Natural killer cell treated with Interleukin-12 subunit alpha and Interleukin-12 subunit beta and Interleukin-15 and Interleukin-18, amount 100 ng/mL, for 72 hours (primary cell): ENCODE measurements around the gene MYRFL. TPM values are rescaled to one million over a fixed set of nuclear protein-coding genes. Genes with fewer than 3 reads are reported as not detected.
A peak's percentile ranks its signal among the peaks of the same experiment; 100 is the strongest.
"Not testable (repeated sequence)": the region's sequence is repeated elsewhere in the genome, so short reads cannot be mapped to it uniquely, and the experiment has no call there.

Experiments used
- ATAC-seq, 2 donors: fragments of 150-1000 bp; cut with Tn5 transposase in 1 of 2; sonication (Bioruptor Pico), chemical (Tn5 transposase) in 1 of 2; 2 replicates each; pipeline ENCODE4 v1.10.0; 2021
- DNase-seq: peaks from one replicate; pipeline ENCODE4 v3.0.0; 2022; ENCODE audit warnings: low spot score
- H3K27ac Mint-ChIP-seq, 2 donors: 1 replicate in 1 of 2; 2 replicates in 1 of 2; pipeline ENCODE4 v1.8.0; 2022; ENCODE audit warnings: mixed read lengths in 2 of 2, mild to moderate bottlenecking in 1 of 2, moderate library complexity in 1 of 2
- H3K27me3 Mint-ChIP-seq, 2 donors: 1 replicate in 1 of 2; 2 replicates in 1 of 2; pipeline ENCODE4 v1.8.0; 2022; ENCODE audit warnings: mixed read lengths in 2 of 2
- H3K36me3 Mint-ChIP-seq: one replicate; pipeline ENCODE4 v1.8.0; 2022; ENCODE audit warnings: mixed read lengths
- H3K4me1 Mint-ChIP-seq, 2 donors: 1 replicate in 1 of 2; 2 replicates in 1 of 2; pipeline ENCODE4 v1.8.0; 2022; ENCODE audit warnings: low read depth in 2 of 2, mixed read lengths in 2 of 2, mild to moderate bottlenecking in 1 of 2
- H3K4me3 Mint-ChIP-seq: one replicate; pipeline ENCODE4 v1.8.0; 2022; ENCODE audit warnings: mixed read lengths
- H3K9me3 Mint-ChIP-seq: 2 replicates; pipeline ENCODE4 v1.8.0; 2022; ENCODE audit warnings: mixed read lengths
- total RNA-seq, 2 donors: library from RNA; stranded (reverse); gene quantifications; one replicate each; pipeline ENCODE4 v1.2.3, GENCODE V29; 2022

The MYRFL gene
- total RNA-seq, 2 donors from 2014 or later, result not detected

DNA sequence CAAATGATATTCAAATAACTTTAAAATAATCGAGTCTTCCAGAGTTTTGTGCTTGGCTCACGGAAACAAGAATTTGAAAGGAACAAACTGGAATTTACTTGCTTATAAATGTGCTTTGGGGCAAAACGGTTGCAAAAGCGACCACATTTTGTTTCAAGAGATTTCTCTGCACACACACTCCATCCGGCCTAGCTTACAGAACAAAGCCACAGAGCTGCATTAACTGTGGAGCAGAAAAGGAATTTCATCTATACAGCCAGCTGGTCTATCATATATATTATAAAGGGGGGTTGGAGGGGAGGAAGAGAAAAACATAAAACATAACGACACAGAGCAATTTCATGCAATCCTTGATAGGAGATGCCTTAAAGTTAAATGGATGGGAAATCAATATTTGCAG is 153.0 kb downstream of the MYRFL start:
- no peak for ATAC-seq
- Mint-ChIP-seq H3K4me1 (no peaks in the 10 kb centered on the region), H3K9me3 (no peaks in the 10 kb centered on the region), H3K36me3 (no peaks in the 10 kb centered on the region), H3K4me3 (no peak overlapping the region), H3K27ac (no peak overlapping the region), H3K27me3 (peaks cover 2 to 12% of the 10 kb centered on the region in 2 donors)
- DNase-seq, result no peak

DNA sequence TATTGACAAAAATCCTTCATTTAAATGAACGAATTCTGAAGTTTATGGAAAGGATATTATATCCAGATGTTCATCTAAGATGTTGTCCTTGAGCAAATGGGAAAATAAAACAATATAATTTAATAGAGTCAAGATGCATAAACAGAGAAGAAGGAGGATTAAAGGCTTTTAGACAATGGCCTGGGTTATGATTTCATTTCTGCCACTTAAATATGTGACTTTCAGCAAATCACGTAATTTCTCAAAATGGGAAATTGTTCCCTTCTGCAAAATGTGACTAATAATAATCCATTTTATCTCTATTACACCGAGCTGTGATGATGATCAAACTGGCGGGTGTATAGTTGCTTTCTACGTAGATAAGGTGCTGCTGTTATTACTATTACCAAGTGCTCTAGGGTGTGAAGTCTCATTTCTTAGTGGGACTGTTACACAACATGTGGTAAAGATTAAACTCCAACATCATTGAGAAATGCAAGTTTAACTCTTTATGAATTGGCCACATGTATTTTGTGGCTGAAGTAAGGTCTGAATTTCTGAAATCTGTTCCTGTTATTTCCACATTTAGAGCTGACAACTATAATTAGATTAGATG is 157.0 kb downstream of the MYRFL start:
- H3K36me3 Mint-ChIP-seq, result no peaks in the 10 kb centered on the region
- ATAC-seq (no peak), DNase-seq (no peak)
- no peak overlapping the region for H3K27ac Mint-ChIP-seq
- no peaks in the 10 kb centered on the region for H3K9me3 Mint-ChIP-seq
- H3K4me3 Mint-ChIP-seq, result no peak overlapping the region
- H3K27me3 Mint-ChIP-seq, result no peaks in the 10 kb centered on the region
- H3K4me1 Mint-ChIP-seq, result no peaks in the 10 kb centered on the region

DNA sequence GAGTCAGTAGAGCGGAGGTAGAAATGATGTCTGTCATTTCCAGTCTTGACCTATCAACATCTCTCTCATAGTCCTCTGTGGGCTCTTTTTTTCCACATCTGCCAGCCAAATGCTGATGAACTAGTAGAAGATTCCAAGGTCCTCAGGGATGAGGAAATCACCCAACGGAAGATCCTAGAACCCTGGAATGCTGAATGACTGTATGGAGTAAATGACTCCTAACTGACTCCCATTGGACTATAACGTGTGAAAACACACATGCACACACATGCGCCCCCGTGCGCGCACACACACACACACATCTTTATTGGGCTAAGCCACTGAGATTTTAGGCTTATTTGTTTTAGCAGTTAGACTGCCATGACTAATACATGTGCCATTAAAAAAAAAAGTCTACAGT is 159.2 kb downstream of the MYRFL start:
- ATAC-seq (no peak), DNase-seq (no peak)
- no peaks in the 10 kb centered on the region for H3K36me3 Mint-ChIP-seq
- H3K9me3 Mint-ChIP-seq, result no peaks in the 10 kb centered on the region
- H3K27me3 Mint-ChIP-seq, result no peaks in the 10 kb centered on the region
- H3K4me3 Mint-ChIP-seq, result no peak overlapping the region
- H3K27ac Mint-ChIP-seq, result no peak overlapping the region
- H3K4me1 Mint-ChIP-seq, result no peaks in the 10 kb centered on the region

DNA sequence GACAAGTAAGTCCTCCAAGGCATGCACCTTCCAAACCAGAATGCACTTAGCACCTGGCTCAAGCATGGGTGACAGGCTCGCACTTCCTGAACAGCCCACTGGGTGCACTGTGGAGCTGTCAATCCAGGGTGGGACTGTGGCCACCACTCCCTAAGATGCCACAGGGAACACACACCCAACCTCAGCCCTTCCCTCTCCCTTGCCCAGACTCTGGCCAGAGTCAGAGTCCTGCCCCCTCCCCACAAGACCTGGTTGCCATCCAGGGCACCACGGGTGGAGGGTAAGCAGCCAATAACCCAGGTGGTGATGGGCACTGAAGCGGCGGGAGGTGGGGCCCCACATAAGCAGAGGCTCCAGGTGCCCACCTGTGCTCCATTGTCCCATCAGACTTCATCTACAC is 160.6 kb downstream of the MYRFL start:
- no peaks in the 10 kb centered on the region for H3K9me3 Mint-ChIP-seq
- H3K27me3 Mint-ChIP-seq, result peaks cover 6% of the 10 kb centered on the region in 2 donors
- DNase-seq (no peak), ATAC-seq (peak; percentile 27 to 72)
- H3K4me1 Mint-ChIP-seq, result no peaks in the 10 kb centered on the region
- H3K4me3 Mint-ChIP-seq, result no peak overlapping the region
- no peaks in the 10 kb centered on the region for H3K36me3 Mint-ChIP-seq
- no peak overlapping the region for H3K27ac Mint-ChIP-seq

DNA sequence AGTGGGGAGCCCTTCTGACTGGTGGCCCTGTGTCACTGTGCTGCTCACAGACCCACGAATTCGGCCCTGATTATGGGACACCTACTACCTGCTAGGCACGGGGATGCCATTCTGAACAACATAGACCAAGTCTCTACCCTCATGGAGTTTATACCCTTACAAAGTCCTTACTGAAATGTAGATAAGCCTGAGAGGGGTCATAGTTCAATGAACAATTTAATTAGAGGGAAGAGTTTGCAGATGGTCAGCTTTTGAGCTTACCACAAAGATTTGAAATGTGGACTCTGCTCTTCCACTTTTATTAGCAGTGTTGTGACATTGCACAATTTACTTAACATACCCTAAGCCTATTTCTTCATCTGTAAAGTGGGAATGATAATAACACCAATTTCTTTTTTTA is 161.1 kb downstream of the MYRFL start:
- peak in 1 of 2 donors; percentile 20 for ATAC-seq
- Mint-ChIP-seq H3K4me1 (no peaks in the 10 kb centered on the region), H3K9me3 (no peaks in the 10 kb centered on the region), H3K36me3 (no peaks in the 10 kb centered on the region), H3K4me3 (no peak overlapping the region), H3K27me3 (peaks cover 6% of the 10 kb centered on the region in 2 donors), H3K27ac (no peak overlapping the region)
- no peak for DNase-seq

DNA sequence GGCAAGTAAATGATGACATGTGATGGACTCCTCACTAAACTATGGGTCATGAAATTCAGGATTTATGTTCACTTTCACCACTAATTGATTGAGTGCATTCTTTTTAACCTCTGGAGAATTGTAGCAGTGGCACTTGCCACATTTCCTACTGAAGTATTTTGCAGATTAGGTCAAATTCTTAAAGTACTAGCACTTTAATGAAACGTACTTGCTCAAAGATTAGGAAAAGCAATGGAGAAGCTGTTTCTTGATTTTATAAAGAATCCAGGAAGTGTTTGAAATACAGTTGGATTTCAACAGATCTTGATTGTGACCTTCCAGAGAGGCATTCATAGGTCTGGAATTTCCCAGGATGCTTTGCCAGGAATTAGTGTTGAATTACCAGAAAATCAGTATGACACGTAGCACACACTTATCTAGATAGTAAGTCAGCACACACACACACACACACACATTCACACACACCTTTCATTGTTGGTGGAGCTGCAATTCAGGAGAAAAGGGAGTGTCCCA is 162.6 kb downstream of the MYRFL start:
- ATAC-seq (no peak), DNase-seq (no peak)
- H3K9me3 Mint-ChIP-seq, result no peaks in the 10 kb centered on the region
- no peak overlapping the region for H3K4me3 Mint-ChIP-seq
- no peak overlapping the region for H3K27ac Mint-ChIP-seq
- peaks cover 6% of the 10 kb centered on the region in 2 donors for H3K27me3 Mint-ChIP-seq
- no peaks in the 10 kb centered on the region for H3K4me1 Mint-ChIP-seq
- H3K36me3 Mint-ChIP-seq, result no peaks in the 10 kb centered on the region

DNA sequence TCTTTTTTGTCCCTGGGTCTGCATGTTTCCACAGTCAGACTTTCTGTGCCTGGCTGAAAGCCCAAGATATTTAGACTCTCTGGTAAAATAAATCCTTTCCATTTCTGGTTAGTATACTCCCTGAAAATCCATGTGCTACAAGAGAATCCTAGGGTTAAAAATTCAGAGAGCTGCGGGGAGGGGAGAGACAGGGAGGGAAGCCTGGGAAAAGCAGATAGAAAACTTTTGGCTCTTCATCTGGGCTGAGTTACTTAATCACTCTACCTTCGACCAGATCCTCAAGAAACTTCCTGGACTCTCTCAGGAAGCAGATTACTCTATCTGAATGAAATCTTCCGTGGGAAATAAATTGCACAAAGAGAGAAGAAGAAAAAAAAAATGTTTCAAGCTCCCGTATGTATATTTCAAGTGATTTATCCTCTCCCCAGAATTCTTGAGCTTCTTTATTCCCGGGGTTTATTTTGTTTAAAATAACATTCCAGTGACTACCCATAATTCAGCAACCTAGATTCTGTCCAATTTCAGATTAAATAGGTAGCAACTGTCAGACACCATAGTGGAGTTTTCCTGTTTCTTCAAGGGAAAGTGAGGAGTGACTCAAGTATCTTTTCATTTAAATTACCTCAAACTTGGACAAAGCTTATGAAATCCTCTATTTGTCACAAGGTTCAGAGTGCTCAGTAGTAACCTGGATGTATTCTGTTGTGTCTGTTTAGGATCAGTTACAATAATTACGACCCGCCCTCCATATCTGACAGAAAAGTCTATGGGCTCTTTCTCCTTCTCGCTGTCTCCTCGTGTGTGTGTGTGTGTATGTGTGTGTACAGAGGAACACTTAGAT is 163.7 kb downstream of the MYRFL start:
- Mint-ChIP-seq H3K27me3 (peaks cover 6% of the 10 kb centered on the region in 2 donors), H3K9me3 (no peaks in the 10 kb centered on the region), H3K27ac (no peak overlapping the region), H3K4me3 (no peak overlapping the region), H3K36me3 (no peaks in the 10 kb centered on the region), H3K4me1 (no peaks in the 10 kb centered on the region)
- ATAC-seq, result no peak
- no peak for DNase-seq

DNA sequence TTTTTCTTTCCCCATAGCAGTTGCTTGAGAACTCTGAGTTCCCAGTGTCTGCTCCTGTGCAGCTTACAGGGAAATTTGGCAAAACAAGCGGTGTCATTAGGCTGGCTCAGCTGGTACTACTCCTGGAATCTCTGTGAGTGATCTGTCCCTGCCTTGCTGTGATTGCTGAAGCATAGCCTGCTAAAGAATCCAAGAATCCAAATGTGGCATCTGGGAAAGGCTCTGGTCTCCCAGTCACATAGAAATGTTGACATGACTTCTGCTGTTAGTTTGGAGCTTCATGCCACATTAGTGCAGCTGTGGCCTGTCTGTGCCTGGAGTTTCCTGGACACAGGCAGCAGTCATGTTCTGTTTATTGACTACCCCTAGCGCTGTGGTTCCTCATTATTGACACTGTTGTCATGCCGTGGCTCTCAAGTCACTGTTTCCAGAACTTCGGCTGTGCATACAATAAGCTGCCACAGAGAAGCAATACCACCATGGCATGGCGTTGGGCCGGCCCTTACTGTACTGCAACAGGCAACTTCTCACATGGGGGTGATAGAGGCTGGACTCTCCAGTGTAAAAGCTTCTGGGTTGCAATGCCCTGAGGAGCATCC is 166.8 kb downstream of the MYRFL start:
- no peak overlapping the region for H3K4me3 Mint-ChIP-seq
- H3K27me3 Mint-ChIP-seq, result peaks cover 6% of the 10 kb centered on the region in 2 donors
- no peak overlapping the region for H3K27ac Mint-ChIP-seq
- no peak for ATAC-seq
- no peaks in the 10 kb centered on the region for H3K4me1 Mint-ChIP-seq
- H3K9me3 Mint-ChIP-seq, result no peaks in the 10 kb centered on the region
- no peak for DNase-seq
- no peaks in the 10 kb centered on the region for H3K36me3 Mint-ChIP-seq

DNA sequence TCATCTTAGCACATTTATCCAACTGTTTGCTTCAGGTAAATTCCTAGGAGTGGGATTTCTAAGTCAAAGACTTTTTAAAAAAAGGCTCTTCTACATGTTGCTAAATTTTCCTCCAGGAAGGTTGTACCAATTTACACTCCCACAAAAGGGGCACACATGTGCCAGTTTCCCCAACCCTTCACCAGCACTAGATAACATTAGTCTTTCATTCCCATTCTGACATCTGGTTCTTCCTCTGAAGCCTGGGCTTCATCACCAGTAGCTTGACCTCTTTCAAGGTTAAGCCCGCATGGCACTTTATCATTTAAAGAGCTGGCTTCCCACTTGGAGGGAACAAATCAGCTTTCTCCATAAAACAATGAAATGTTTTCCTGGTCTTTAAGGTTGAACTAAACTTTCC is 168.4 kb downstream of the MYRFL start:
- H3K27me3 Mint-ChIP-seq, result peaks cover 6% of the 10 kb centered on the region in 2 donors
- H3K4me1 Mint-ChIP-seq, result no peaks in the 10 kb centered on the region
- no peak for ATAC-seq
- no peak for DNase-seq
- no peak overlapping the region for H3K4me3 Mint-ChIP-seq
- H3K27ac Mint-ChIP-seq, result no peak overlapping the region
- no peaks in the 10 kb centered on the region for H3K36me3 Mint-ChIP-seq
- H3K9me3 Mint-ChIP-seq, result no peaks in the 10 kb centered on the region

DNA sequence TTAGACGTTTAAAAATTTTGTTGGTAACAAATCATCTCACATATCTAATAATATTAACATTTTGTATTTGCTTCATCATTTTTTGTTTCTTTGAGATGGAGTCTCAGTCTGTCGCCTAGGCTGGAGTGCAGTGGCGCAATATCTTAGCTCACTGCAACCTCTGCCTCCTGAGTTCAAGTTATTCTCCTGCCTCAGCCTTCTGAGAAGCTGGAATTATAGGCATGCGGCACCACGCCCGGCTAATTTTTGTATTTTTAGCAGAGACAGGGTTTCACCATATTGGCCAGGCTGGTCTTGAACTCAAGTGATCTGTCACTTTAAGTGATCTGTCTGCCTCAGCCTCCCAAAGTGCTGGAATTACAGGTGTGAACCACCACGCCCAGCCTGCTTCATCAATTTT is 169.1 kb downstream of the MYRFL start:
- not testable (repeated sequence) for ATAC-seq, H3K4me1 Mint-ChIP-seq, DNase-seq, H3K27me3 Mint-ChIP-seq, H3K9me3 Mint-ChIP-seq, H3K27ac Mint-ChIP-seq, H3K36me3 Mint-ChIP-seq, H3K4me3 Mint-ChIP-seq

DNA sequence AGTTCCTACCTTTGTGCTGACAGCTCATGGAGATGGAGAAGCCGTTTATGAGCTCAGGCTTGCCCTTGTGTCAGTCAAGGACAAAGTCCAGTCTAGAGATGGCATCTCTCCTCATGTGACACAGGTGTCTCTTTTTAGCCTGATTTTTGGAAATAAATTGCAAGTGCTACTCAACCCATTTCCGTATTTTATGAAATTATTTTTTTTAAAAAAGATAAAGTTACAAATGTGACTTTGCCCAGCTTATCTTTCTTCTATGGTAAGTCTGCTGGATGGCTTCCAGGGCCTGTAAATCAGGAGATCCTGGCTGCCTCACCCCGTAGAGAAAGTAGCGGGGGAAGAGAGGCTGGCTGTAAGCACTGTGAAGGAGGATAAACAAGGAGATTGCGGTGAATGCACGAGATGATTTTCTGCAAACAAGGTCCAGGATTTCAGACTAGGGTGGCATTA is 169.7 kb downstream of the MYRFL start:
- DNase-seq (no peak), ATAC-seq (no peak)
- Mint-ChIP-seq H3K27ac (no peak overlapping the region), H3K4me3 (no peak overlapping the region), H3K36me3 (no peaks in the 10 kb centered on the region), H3K4me1 (no peaks in the 10 kb centered on the region), H3K27me3 (peaks cover 6% of the 10 kb centered on the region in 2 donors), H3K9me3 (no peaks in the 10 kb centered on the region)

DNA sequence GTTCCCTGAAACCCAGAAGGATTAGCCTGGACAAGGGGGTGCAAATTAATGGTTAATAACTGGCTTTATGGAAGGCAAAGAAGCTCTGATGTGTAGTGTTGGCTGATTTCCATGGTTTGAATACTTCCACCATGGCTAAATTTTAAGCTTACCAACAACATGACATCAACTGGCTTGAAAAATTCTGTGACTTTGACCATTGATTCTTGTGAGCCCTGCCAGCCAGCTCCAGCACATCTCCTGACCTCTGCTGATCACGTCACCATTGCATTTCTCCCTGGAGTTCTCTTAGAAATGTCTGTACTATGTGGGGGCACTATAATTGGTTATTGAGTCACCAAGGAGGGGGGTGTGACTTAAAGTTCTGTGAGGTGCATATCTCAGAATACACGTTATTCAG is 171.2 kb downstream of the MYRFL start:
- Mint-ChIP-seq H3K9me3 (no peaks in the 10 kb centered on the region), H3K4me1 (no peaks in the 10 kb centered on the region), H3K36me3 (no peaks in the 10 kb centered on the region), H3K27me3 (no peaks in the 10 kb centered on the region), H3K27ac (no peak overlapping the region), H3K4me3 (no peak overlapping the region)
- ATAC-seq (no peak), DNase-seq (no peak)

DNA sequence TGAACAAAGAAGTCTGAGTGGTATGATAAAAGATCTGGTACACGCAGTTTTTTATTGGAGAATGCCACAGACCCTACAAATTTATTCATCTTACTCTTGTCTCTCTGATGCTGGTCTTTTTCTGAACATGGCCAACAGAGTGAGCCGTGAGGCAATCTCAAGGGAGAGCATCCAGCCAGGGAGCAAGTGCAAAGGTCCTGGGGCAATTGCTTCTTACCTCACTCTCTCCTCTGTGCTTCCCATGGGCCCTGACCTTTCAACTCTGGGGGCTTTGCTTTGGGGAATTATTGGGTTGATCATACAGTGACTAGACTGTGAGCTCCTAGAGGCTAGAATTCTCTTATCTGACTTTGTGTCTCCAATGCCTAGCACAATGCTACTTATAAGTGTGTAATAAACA is 171.7 kb downstream of the MYRFL start:
- Mint-ChIP-seq H3K27ac (no peak overlapping the region), H3K4me3 (no peak overlapping the region), H3K4me1 (no peaks in the 10 kb centered on the region), H3K36me3 (no peaks in the 10 kb centered on the region), H3K27me3 (no peaks in the 10 kb centered on the region), H3K9me3 (no peaks in the 10 kb centered on the region)
- ATAC-seq (no peak), DNase-seq (no peak)

DNA sequence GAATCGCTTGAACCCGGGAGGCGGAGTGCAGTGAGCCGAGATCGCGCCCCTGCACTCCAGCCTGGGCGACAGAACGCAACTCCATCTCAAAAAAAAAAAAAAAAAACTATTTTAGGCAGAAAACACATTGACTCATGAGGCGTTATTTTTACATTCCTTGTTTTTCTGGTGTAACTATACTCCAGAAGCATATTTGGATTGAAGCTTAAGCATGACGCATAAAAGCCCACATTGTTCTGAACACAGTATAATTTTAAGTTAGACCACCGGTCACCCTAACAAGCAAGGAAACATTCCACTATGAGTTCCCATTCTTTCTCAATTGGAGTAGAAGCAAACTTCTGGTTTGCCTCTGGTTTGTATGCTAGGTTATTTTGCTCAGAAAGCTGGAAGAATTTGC is 173.0 kb downstream of the MYRFL start:
- Mint-ChIP-seq H3K4me3 (no peak overlapping the region), H3K9me3 (no peaks in the 10 kb centered on the region), H3K27ac (no peak overlapping the region), H3K27me3 (peaks cover 0 to 2% of the 10 kb centered on the region in 2 donors), H3K36me3 (no peaks in the 10 kb centered on the region), H3K4me1 (no peaks in the 10 kb centered on the region)
- ATAC-seq (no peak), DNase-seq (no peak)
